GM23248 (cell line): ENCODE measurements around the gene OSBP2.

ENCODE experiments used
- EZH2 ChIP-seq: fragments of 200-600 bp; sonication (generic); IDR thresholded peaks from 2 replicates; pipeline ENCODE4 v1.6.1; 2018; ENCODE audit warnings: antibody characterized with exemption, mild to moderate bottlenecking; ENCODE audit not compliant: insufficient read depth, poor library complexity, severe bottlenecking
- EZH2phosphoT487 ChIP-seq: fragments of 200-600 bp; sonication (generic); IDR thresholded peaks from 2 replicates; pipeline ENCODE4 v1.6.1; 2018; ENCODE audit warnings: antibody characterized with exemption, moderate library complexity, mild to moderate bottlenecking, low read depth; ENCODE audit not compliant: insufficient read depth

DNA sequence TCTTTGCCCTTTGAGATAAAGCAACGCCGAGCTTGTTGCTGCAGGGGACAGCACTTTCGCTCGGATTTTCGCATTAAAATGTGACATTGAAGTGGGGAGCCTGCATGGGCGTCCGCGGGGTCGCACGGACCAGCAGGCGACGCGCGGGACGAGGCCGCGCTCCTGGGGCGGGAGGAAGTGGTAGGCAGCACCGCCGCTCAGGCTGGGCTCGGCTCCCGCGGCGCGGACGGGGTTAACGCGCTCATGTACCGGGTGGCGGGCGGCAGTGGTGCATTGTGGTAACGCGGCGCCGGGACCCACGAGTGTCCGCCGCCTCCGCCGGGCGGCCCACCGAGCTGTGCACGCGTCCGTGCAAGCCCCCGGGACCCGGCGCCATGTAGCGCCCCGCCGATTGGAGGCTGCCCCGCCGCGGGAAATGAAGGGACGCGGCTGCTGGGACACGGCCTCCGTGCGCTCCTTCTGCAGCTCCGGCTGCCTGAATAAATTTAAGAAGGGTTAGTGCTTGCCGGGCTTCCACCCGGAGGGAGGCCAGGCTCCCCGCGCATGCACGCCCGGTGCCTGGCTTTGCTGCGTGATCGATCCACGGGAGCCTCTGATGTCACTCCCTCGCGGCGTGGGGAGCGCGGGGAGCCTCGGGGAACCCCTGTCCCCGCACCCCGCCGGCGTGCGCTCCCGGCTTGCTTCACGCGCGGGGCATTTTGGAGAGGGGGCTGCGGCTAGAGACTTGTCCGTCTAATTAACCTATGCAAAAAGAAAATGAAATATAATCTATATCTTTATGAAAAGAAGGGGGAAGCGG, 127.7 kb downstream of the OSBP2 start:
- TF ChIP-seq EZH2 (peak; percentile 52), EZH2phosphoT487 (0 out of 2 replicates have a peak, but pooled peaks have one; percentile 27)
